Erythroblast (primary cell): ENCODE data around the gene TAF7L.
A peak's percentile ranks its signal among the peaks of the same experiment; 100 is the strongest.
"Not testable (repeated sequence)": the region's sequence is repeated elsewhere in the genome, so short reads cannot be mapped to it uniquely, and the experiment has no call there.

Experiments
- DNase-seq, 2 experiments: peaks; one replicate each; lab custom pipeline; 2025; lab: John Stamatoyannopoulos, UW
- GATA1 ChIP-seq: IDR thresholded peaks from 2 replicates; pipeline ENCODE4 v1.6.1; 2011; ENCODE audit warnings: low read depth, mild to moderate bottlenecking, control low read depth, low read length, moderate library complexity
- POLR2A ChIP-seq: IDR thresholded peaks from 2 replicates; pipeline ENCODE4 v1.6.1; 2011; ENCODE audit warnings: mild to moderate bottlenecking, low read length

The TAF7L gene, protein sequence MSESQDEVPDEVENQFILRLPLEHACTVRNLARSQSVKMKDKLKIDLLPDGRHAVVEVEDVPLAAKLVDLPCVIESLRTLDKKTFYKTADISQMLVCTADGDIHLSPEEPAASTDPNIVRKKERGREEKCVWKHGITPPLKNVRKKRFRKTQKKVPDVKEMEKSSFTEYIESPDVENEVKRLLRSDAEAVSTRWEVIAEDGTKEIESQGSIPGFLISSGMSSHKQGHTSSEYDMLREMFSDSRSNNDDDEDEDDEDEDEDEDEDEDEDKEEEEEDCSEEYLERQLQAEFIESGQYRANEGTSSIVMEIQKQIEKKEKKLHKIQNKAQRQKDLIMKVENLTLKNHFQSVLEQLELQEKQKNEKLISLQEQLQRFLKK

GRCh38 chrX:101290957-101291603, at the start of gene TAF7L:
Gene TAF7L, minus strand, starts transcription at chrX:101291334. Its CDS starts 3,791 bp downstream, at chrX:101287543.
- peak; percentile 2 to 21 for DNase-seq

DNA sequence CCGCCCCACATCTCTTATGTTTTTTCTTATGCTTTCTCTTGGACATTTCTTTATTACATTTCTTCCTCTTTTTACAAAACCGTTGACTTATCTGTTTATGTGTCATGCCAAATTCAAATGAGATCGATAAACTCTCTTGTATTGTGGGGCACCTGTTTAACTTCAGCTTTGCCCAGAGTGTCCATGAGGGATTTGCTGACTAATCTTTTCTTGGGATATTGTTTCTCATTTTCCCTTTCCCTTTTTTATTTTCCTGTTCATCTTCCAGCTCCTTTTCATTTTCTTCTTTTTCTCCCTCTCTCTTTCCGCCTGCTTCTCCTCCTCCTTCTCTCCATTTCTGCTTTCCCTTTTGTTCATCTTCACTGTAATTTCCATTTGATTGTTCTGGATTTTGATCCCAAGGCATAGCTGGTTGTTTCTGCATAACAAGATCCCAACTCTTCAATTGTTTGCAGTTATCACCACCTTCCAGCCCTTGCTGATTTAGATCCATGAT, 46.7 kb upstream of the TAF7L start:
- no peak for TF ChIP-seq POLR2A
- no peak for TF ChIP-seq GATA1
- DNase-seq: no peak

More at GRCh38 chrX:101290957-101291603, at the start of gene TAF7L:
- TF ChIP-seq POLR2A (no peak), GATA1 (no peak)

GRCh38 chrX:101334310-101334709, 43.2 kb upstream of the TAF7L start:
- DNase-seq: not testable (repeated sequence)

DNA sequence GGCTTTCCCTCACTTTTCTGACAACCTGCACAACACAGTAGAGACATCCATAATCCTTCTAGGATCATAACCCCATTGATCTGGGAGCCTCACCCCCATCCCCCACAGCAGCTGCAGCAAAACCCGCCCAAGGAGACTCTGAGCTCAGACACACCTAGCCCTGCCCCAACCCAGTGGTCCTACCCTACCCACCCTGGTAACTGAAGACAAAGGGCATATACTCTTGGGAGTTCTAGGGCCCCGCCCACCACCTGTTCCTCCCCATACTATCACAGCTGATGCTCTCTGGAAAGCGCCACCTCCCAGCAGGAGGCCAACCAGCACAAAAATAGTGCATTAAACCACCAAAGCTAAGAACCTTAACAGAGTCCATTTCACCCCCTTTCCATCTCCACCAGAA, 35.5 kb upstream of the TAF7L start:
- DNase-seq: not testable (repeated sequence)

DNA sequence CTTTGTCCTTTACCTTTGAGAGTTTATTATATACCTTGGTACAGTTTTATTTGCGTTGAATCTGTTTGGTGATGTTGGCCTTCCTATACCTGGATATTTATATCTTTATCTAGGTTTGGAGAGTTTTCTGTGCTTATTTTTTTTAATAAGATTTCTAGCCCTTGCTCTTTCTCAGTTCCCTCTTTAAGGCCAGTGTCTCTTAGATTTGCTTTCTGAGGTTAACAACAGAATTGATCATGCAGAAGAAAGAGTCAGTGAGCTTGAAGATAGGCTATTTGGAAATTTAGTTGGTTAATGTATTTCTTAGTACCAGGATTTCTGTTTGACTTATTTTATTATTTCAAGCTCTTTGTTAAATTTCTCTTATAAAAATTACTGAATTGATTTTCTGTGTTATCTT, 12.7 kb upstream of the TAF7L start:
- TF ChIP-seq GATA1 (no peak), POLR2A (no peak)
- DNase-seq: no peak

GRCh38 chrX:101295603-101296002, 4.5 kb upstream of the TAF7L start:
- not testable (repeated sequence) for DNase-seq

- peak; percentile 23 to 53 for DNase-seq
- no peak for TF ChIP-seq GATA1
- no peak for TF ChIP-seq POLR2A
Observed at GRCh38 chrX:101287402-101287801, 3.7 kb downstream of the TAF7L start.

DNA sequence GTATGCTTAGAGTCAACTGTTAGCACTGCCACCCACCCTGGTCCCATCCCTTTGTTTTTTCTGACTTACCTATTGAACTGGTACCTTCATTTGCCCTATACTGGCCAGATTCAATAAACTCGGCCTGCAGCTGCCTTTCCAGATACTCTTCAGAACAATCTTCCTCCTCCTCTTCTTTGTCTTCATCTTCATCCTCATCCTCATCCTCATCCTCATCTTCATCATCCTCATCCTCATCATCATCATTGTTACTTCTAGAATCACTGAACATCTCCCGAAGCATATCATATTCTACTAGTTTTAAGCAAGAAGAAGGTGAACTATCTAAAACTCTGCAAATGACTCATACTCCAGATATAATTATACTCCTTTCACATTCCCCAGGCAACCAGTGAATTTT, 14.9 kb downstream of the TAF7L start:
- TF ChIP-seq POLR2A (no peak), GATA1 (no peak)
- DNase-seq: no peak

GRCh38 chrX:101274198-101274597, 16.9 kb downstream of the TAF7L start:
- DNase-seq: no peak
- TF ChIP-seq POLR2A (no peak), GATA1 (no peak)

GRCh38 chrX:101265869-101266428, 25.2 kb downstream of the TAF7L start:
- no peak for DNase-seq
- TF ChIP-seq POLR2A (no peak), GATA1 (no peak)

GRCh38 chrX:101263766-101264165, 27.4 kb downstream of the TAF7L start:
- TF ChIP-seq POLR2A (no peak), GATA1 (no peak)
- no peak for DNase-seq

DNA sequence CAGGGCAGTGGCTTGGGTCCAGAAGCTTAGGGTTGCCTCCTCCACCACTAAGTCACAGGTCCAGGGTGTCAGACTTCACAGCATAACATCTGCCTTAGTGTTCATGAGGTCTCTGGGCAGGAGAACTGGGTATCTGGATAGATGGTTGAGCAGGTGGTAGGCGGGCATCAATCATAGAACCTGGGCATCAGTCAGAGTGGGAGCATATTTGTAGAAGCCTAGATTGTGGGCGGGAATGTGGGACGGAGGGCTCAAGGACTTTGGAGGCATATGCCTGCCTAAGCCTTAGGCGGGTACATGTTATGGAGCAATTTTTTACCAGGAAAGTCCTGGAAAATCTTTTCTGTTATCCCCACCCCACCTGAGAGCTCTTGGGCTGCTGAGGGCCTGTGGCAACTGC, 28.5 kb downstream of the TAF7L start:
- no peak for TF ChIP-seq POLR2A
- no peak for TF ChIP-seq GATA1
- no peak for DNase-seq

DNA sequence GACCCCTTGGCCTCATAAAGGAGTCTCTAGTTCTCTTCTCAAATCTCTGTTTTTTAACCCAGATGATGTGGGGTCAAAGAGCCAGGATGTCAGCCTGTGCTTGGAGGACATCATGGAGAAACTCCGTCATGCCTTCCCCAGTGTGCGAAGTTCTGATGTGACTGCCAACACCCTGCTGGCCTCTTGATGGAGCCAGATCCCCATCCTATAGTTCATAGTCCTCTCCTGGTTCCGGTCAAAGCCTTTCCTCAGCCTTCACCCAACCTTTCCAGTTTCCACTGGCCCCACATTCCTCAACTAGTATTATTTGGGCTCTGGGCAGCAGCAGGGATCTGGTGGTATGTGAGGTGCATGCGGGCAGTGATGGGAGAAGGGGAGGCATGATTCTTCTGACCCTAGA, 30.7 kb downstream of the TAF7L start:
- no peak for TF ChIP-seq POLR2A
- no peak for TF ChIP-seq GATA1
- peak in 1 of 2 experiments; percentile 0 for DNase-seq

DNA sequence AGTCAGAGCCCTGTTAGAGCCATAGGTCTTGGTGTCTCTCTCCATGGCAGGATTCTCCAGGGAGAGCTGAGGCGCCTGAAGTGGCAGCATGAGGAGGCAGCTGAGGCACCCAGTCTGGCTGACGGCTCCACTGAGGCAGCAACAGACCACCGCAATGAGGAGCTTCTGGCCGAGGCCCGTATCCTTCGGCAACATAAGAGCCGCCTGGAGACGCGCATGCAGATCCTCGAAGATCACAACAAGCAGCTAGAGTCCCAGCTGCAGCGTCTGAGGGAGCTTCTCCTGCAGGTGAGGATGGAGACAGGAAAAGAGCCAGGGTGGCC, 32.9 kb downstream of the TAF7L start:
- TF ChIP-seq POLR2A: no peak
- TF ChIP-seq GATA1: no peak
- DNase-seq: no peak
